Fibroblast of mammary gland (primary cell): ENCODE measurements around the gene DIS3.
A peak's percentile ranks its signal among the peaks of the same experiment; 100 is the strongest.
"Not testable (repeated sequence)": the region's sequence is repeated elsewhere in the genome, so short reads cannot be mapped to it uniquely, and the experiment has no call there.

ENCODE experiments used
- DNase-seq: peaks from one replicate; pipeline ENCODE4 v3.0.0-alpha.2; 2010; ENCODE audit warnings: low read depth
- H3K4me3 ChIP-seq: 2 replicates; pipeline ENCODE4 v1.5.1; 2011; ENCODE audit warnings: low read depth, mild to moderate bottlenecking, low read length, moderate library complexity; ENCODE audit not compliant: control insufficient read depth
- TF ChIP-seq, protein P1 (sequence below): conservative IDR thresholded peaks from 2 replicates; pipeline ENCODE4 v1.5.1; 2011; ENCODE audit warnings: low read depth, low read length, inconsistent platforms; ENCODE audit not compliant: control insufficient read depth, insufficient read depth

The DIS3 gene

GRCh38 chr13:72805676-72806346, 24.1 kb upstream of the DIS3 start:
- H3K4me3 ChIP-seq: no peak overlapping the region
- no peak for DNase-seq
- TF ChIP-seq, protein P1, sequence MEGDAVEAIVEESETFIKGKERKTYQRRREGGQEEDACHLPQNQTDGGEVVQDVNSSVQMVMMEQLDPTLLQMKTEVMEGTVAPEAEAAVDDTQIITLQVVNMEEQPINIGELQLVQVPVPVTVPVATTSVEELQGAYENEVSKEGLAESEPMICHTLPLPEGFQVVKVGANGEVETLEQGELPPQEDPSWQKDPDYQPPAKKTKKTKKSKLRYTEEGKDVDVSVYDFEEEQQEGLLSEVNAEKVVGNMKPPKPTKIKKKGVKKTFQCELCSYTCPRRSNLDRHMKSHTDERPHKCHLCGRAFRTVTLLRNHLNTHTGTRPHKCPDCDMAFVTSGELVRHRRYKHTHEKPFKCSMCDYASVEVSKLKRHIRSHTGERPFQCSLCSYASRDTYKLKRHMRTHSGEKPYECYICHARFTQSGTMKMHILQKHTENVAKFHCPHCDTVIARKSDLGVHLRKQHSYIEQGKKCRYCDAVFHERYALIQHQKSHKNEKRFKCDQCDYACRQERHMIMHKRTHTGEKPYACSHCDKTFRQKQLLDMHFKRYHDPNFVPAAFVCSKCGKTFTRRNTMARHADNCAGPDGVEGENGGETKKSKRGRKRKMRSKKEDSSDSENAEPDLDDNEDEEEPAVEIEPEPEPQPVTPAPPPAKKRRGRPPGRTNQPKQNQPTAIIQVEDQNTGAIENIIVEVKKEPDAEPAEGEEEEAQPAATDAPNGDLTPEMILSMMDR: no peak

DNA sequence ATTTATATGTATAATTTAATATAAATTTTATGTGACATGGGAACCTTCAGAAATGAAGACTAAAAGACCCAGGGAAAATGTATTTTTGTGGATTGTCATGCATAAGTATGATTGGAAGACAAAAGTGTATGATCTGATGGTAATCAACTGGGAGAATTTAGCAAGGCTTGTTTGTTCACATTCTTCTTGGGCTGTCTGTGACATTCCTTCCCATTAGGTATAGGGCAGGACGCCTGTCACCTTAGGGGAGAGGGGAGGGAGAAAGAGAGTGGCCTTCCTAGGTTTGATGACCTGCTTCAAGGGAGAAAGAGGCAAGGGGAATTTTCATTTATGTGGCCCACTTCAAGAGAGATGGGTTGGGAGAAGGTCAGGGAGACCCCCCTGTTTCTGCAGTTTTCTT, 22.6 kb upstream of the DIS3 start:
- no peak overlapping the region for H3K4me3 ChIP-seq
- no peak for DNase-seq
- TF ChIP-seq, protein P1: no peak

- no peak overlapping the region for H3K4me3 ChIP-seq
- TF ChIP-seq, protein P1: no peak
- no peak for DNase-seq
Measured at GRCh38 chr13:72798817-72799216, 17.1 kb upstream of the DIS3 start.

- no peak overlapping the region for H3K4me3 ChIP-seq
- TF ChIP-seq, protein P1: no peak
- no peak for DNase-seq
Measured at GRCh38 chr13:72792640-72793039, 10.9 kb upstream of the DIS3 start.

DNA sequence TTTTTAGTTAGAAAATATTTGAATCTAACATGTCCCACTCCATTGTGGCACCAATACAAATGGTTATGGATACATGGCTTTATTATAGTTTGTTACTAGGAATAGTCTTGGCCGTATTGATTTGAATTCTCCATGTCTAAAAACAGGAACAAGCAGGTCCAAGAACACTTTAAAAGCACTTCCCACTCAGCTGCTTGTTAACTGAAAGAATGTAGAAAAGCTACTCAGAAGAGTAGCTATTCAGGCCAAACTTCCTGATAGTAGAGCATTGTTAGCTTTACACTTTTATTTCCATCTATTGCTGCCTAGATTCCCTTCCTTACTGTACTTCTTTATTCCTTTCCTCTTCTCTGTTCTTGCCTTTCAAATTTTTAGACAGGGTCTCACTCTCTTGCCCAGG, 7.1 kb upstream of the DIS3 start:
- no peak overlapping the region for H3K4me3 ChIP-seq
- TF ChIP-seq, protein P1: no peak
- DNase-seq: no peak

GRCh38 chr13:72784679-72785078, 3.0 kb upstream of the DIS3 start:
- not testable (repeated sequence) for H3K4me3 ChIP-seq

DNA sequence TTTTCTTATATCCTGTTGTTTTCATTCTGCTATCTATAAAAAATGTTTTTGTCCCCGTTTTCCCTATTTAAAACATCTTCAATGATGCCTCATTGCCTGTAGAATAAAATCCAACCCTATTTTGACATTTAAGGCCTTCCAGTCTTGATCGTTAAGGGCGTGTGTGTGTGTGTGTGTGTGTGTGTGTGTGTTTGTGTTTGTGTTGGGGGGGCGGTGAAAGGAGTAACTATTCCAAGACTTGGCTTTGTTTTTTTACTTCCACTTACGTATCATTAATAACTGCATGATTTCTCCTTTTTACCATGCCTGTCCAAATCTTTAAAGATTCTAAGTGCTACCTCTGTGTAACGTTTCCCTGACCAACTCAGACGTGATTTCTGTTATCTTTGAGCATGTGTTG, 1.0 kb upstream of the DIS3 start:
- TF ChIP-seq, protein P1: no peak
- H3K4me3 ChIP-seq: peak overlapping the region; percentile 99
- DNase-seq: peak; percentile 35

More at GRCh38 chr13:72784679-72785078, 3.0 kb upstream of the DIS3 start:
- DNase-seq: not testable (repeated sequence)
